GM19099 (cell line): Measurements from ENCODE around the gene DSCAM.

ENCODE experiments used
- POLR2A ChIP-seq: IDR thresholded peaks from 3 replicates; pipeline ENCODE4 v1.6.1; 2011; ENCODE audit warnings: low read depth; ENCODE audit not compliant: insufficient read length; ENCODE audit errors: extremely low read depth

The DSCAM gene

DNA sequence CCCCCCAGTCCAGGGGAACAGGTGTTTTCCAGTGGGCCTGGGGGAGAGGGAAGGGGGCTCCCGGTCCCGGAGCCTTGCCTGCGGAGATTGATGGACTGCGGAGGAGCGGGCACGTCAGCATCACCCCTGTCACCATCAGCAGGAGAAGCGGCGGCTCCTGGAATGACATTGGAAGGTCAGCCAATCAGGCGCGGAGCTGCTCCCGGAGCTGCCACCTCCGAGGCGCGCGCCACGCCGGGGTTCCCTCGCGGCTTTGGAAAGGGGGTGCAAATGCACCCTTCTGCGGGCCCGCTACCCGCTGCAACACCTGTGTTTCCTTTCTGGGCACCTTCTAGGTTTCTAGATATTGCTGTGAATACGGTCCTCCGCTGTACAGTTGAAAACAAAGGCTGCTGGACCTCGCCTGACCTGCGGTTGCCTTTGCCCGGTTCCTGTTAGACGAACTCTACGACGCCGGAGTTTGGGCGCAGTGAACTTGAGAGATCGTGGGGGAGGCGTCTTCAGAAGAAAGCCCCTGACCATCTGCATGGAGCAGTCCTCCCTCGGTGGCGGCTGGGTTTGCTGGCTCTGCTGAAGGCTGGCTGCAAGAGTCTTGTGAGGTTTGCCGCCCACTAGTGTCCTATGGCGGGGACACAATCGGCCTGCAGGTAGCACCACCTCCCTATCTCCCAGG lies 5.3 kb downstream of the DSCAM start:
- no peak for TF ChIP-seq POLR2A

- no peak for TF ChIP-seq POLR2A
Observed at GRCh38 chr21:40840401-40841125, 6.4 kb downstream of the DSCAM start.

GRCh38 chr21:40839521-40839920 lies 7.4 kb downstream of the DSCAM start:
- TF ChIP-seq POLR2A, result no peak

DNA sequence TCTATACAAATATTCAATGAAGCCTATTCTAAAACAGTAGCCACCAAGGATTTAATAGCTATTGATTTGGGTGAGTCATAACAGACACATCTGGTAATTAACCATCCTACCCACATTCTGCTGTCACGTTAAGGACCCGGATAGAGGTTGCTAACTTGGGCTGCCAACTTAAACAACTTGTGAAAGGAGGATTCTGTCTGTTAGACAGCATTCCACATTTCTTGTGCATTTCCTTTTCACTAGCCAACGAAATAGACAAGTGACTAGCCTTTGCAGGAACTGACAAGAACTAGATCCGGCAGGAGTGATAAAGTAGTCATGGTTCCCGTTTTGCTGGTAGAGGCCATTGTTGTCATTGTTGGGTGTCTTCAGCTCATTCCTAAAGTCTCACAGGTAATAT lies 9.5 kb downstream of the DSCAM start:
- TF ChIP-seq POLR2A, result no peak

- TF ChIP-seq POLR2A, result no peak
Observed at GRCh38 chr21:40835184-40835694, 11.7 kb downstream of the DSCAM start.

DNA sequence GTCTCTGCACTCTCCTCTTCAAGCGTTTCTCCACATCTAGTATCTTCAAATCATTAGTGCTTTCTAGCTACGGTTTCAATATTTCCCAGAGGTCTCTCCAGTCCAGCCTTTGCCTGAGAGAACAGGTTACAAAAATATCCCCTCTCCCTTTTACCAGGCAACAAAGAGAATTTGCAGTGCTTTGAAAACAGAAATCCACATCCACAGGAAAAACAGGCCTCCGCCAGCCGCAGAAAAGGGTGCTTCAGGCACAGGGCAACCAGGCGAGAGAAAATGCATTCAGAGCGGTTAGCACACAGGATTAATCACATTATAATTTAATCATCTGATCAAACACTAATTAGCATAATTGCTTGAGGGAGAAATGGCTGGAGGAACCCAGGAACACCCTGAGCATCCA lies 13.8 kb downstream of the DSCAM start:
- no peak for TF ChIP-seq POLR2A

GRCh38 chr21:40832316-40832715 lies 14.6 kb downstream of the DSCAM start:
- no peak for TF ChIP-seq POLR2A

- no peak for TF ChIP-seq POLR2A
Observed at GRCh38 chr21:40830836-40831235, 16.1 kb downstream of the DSCAM start.

DNA sequence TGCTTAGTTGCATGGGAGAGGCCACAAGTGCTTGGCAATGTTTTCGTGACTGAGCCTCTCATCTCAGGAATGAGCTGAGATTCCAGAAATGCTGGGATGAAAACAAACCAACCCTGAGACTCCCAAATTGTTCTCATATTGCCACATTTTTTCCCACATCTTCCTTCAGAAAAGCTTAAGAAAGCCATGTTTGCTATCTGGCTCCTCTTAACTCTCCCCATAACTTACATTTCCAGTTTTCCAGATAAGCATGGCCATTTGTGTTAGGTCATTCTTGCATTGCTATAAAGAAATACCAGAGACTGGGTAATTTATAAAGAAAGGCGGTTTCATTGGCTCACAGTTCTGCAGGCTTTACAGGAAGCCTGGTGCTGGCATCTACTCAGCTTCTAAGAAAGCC lies 17.2 kb downstream of the DSCAM start:
- TF ChIP-seq POLR2A, result no peak

GRCh38 chr21:40829308-40829707 lies 17.6 kb downstream of the DSCAM start:
- TF ChIP-seq POLR2A, result no peak

DNA sequence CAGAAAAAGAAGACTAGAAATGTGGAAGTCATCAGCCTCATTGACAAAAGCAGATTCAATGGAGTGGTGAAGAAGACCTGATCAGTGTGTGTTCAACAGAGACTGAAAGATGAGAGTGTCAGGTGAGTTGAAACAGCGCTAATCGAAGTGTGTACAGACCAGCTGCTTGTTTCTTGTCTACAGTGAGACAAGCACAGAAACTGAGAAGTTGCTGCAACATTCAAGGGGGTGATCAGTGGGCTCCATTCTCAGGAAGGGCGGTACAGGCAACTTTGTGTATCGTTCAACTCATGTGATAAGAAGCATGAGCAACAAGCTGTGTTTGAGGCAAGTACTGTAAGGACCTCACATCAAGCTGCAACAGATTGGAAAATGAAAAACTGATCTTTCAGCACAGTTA lies 19.4 kb downstream of the DSCAM start:
- TF ChIP-seq POLR2A, result no peak

DNA sequence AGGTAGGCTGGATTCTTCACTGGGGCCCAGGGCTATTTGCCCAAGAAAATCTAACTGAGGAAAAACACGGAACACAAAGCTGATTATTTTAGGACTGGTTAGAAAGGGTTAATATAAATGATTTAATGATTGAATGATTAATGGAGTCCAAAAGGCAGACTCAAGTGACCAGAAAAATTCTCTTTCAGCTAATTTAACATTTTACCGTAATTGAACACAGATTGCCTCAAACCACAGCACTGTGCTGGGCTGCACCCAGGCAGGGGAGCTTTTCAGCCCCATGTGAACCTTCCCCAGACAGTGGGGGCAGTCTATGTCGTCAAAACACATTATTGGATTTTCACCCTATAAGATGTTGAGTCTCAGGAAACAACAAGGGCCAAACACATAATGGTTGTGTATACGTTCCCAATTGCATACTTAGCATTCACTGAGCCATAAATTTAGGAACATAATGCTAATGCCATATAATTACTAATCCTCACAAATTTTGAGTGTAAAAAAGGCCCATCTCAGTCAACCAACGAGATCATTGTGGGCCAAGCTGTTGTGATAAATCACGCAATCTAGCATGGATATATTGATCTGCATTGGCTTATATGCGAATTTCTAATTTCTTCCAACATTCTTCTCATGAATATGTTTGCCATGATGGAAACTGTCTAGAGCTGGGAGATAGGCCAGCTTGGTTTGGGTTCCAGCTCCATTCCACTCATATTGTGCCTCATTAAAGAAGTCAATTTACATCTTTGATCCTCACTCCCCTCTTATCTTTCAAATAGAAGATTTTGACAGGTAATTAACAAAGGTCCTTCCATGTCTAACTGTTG lies 27.7 kb downstream of the DSCAM start:
- TF ChIP-seq POLR2A, result no peak

DNA sequence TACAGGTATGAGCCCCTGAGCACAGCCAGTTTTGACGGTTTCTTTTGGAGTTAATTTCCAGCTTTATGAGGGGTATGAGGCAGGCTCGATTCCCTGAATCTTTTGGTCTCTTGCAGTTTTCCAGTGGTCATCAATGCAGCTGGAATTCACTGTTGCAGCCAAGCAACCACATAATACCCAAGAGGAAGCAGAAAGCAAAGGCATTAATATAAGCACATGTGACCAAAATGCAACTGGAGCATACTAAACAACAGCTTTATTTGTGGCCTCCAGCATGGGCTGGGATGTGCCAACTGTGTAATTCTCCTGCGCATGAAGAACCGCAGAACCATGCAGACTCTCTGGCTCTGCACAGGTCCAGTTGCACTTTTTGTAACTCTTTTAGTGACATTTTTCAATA lies 33.0 kb downstream of the DSCAM start:
- no peak for TF ChIP-seq POLR2A

DNA sequence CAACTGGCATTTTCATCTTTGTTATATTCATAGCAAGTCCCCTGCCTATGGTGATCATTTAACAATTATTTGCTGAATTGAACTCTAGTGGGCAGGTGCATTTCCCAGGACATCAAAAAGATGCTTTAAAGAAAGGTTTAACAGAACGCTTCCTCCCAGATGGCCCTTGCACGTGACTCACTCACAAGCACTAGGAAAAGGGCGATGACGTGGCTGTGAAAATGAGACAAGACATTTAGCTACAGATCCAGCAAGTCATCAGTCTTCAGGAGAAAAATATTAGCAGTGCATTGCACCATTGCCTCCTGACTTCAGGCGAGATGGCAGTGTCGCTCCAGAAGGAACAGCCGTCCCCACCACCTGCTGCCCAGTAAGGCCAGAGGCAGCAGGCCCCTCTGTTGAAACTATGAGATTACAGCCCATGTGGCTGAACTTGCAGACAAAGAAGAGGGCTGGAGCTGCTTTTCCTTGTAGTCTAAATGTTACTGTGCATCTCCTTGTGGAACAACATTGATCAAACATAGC lies 37.2 kb downstream of the DSCAM start:
- TF ChIP-seq POLR2A, result no peak

GRCh38 chr21:40803101-40803500 lies 43.9 kb downstream of the DSCAM start:
- no peak for TF ChIP-seq POLR2A
